Endothelial cell of umbilical vein (primary cell): ENCODE data around the gene OR10G3. TPM values are rescaled to one million over a fixed set of nuclear protein-coding genes. Genes with fewer than 3 reads are reported as not detected.
"Not testable (repeated sequence)": the region's sequence is repeated elsewhere in the genome, so short reads cannot be mapped to it uniquely, and the experiment has no call there.

Experiments
- BruUV-seq: library from RNA; stranded (reverse); fragments of 400-500 nt; replicated peaks from 2 replicates; lab custom pipeline; 2021; lab: Mats Ljungman, UMichigan
- CTCF ChIA-PET: fragments of 300-600, 350-600 bp; sonication (Branson Sonifier 250); formaldehyde crosslinking; loops from one replicate; lab custom pipeline; 2021; ENCODE audit warnings: antibody characterized with exemption, inconsistent platforms; lab: Charles Lee
- POLR2A ChIA-PET: fragments of 300-600, 350-600 bp; sonication (Branson Sonifier 250); formaldehyde crosslinking; loops from one replicate; lab custom pipeline; 2021; ENCODE audit warnings: antibody characterized with exemption, inconsistent platforms; lab: Charles Lee
- DNase-seq: peaks from one replicate; pipeline ENCODE4 v3.0.0-alpha.2; 2011; ENCODE audit warnings: low read depth, low spot score
- FAIRE-seq: peaks from 2 replicates; lab custom pipeline; 2011; peaks lifted over from hg19 to GRCh38; lab: Jason Lieb, UNC
- H2AFZ ChIP-seq: 2 replicates; pipeline ENCODE4 v1.6.0; 2012; ENCODE audit warnings: low read depth, low read length, control low read depth, inconsistent platforms
- H3K27ac ChIP-seq: 2 replicates; pipeline ENCODE4 v1.5.1; 2011; ENCODE audit warnings: low read depth, mild to moderate bottlenecking, control low read depth, low read length, moderate library complexity; ENCODE audit not compliant: insufficient read depth
- H3K27me3 ChIP-seq, 2 experiments: 2 replicates each; pipeline versions ENCODE4 v1.6.0 to v1.6.1; 2011; ENCODE audit warnings: low read length in 2 of 2, mixed read lengths in 1 of 2; ENCODE audit not compliant: control insufficient read depth in 2 of 2, insufficient read depth in 2 of 2
- H3K36me3 ChIP-seq, 2 experiments: 2 replicates in 1 of 2; 3 replicates in 1 of 2; pipeline ENCODE4 v1.5.1; 2011; ENCODE audit warnings: low read length in 2 of 2, mild to moderate bottlenecking in 1 of 2, moderate library complexity in 1 of 2; ENCODE audit not compliant: control insufficient read depth in 2 of 2, insufficient read depth in 2 of 2; ENCODE audit errors: extremely low read depth in 1 of 2
- H3K4me1 ChIP-seq: 3 replicates; pipeline ENCODE4 v1.5.1; 2011; ENCODE audit warnings: mild to moderate bottlenecking, low read length; ENCODE audit not compliant: control insufficient read depth, insufficient read depth; ENCODE audit errors: extremely low read depth
- H3K4me2 ChIP-seq: 2 replicates; pipeline ENCODE4 v1.6.1; 2011; ENCODE audit warnings: low read length, control low read depth, mixed read lengths; ENCODE audit not compliant: insufficient read depth
- H3K4me3 ChIP-seq, 3 experiments: fragments of 200-600 bp in 1 of 3; sonication (generic), shearing (Covaris generic) in 1 of 3; replicated peaks in 1 of 3; 2 replicates each; pipeline ENCODE4 v1.5.1; 2011 to 2016; ENCODE audit warnings: control low read depth in 3 of 3, low read length in 3 of 3, mild to moderate bottlenecking in 2 of 3, inconsistent platforms in 1 of 3, low read depth in 1 of 3, moderate library complexity in 1 of 3; ENCODE audit not compliant: insufficient read depth in 1 of 3
- H3K79me2 ChIP-seq: 2 replicates; pipeline ENCODE4 v1.6.0; 2012; ENCODE audit warnings: low read length, inconsistent platforms; ENCODE audit not compliant: control insufficient read depth, insufficient read depth
- H3K9ac ChIP-seq: replicated peaks from 2 replicates; pipeline ENCODE3; 2011; ENCODE audit warnings: low read length, control low read depth; ENCODE audit not compliant: insufficient read depth; ENCODE audit errors: extremely low read depth
- H3K9me1 ChIP-seq: replicated peaks from 3 replicates; pipeline ENCODE4 v1.6.0; 2011; ENCODE audit warnings: mild to moderate bottlenecking, low read length; ENCODE audit not compliant: control insufficient read depth, insufficient read depth; ENCODE audit errors: extremely low read depth
- H3K9me3 ChIP-seq: replicated peaks from 2 replicates; pipeline ENCODE4 v1.5.1; 2012; ENCODE audit warnings: low read length, inconsistent platforms; ENCODE audit not compliant: control insufficient read depth, insufficient read depth
- H4K20me1 ChIP-seq: replicated peaks from 2 replicates; pipeline ENCODE3; 2011; ENCODE audit warnings: mild to moderate bottlenecking, low read length; ENCODE audit not compliant: control insufficient read depth, insufficient read depth; ENCODE audit errors: extremely low read depth
- EZH2 ChIP-seq: IDR thresholded peaks from 2 replicates; pipeline ENCODE4 v1.6.1; 2012; ENCODE audit warnings: borderline replicate concordance, low read depth, mild to moderate bottlenecking, moderate library complexity, low read length, inconsistent platforms; ENCODE audit not compliant: severe bottlenecking
- GATA2 ChIP-seq: IDR thresholded peaks from 2 replicates; pipeline ENCODE4 v1.7.0; 2011; ENCODE audit warnings: low read depth, mild to moderate bottlenecking, moderate library complexity, mixed read lengths, low read length; ENCODE audit not compliant: insufficient read length, insufficient read depth
- JUN ChIP-seq: IDR thresholded peaks from 2 replicates; pipeline ENCODE4 v1.6.1; 2011; ENCODE audit warnings: borderline replicate concordance, low read depth; ENCODE audit not compliant: insufficient read length, insufficient read depth
- MYC ChIP-seq: IDR thresholded peaks from one replicate; pipeline ENCODE4 v1.6.1; 2011; ENCODE audit warnings: mild to moderate bottlenecking, low read depth, low read length
- POLR2A ChIP-seq: IDR thresholded peaks from 2 replicates; pipeline ENCODE4 v1.6.1; 2012; ENCODE audit warnings: low read depth, mild to moderate bottlenecking, control low read depth, low read length
- POLR2AphosphoS5 ChIP-seq: IDR thresholded peaks from 2 replicates; pipeline ENCODE4 v1.6.1; 2012; ENCODE audit warnings: low read depth, mild to moderate bottlenecking, control low read depth, low read length, moderate library complexity; ENCODE audit not compliant: insufficient read depth
- dilution Hi-C: fragments of 300-500 bp; cut with MboI; formaldehyde crosslinking; loops from one replicate; pipeline ENCODE4 v1.15.0; 2019; ENCODE audit warnings: low sequenced_read_pairs; ENCODE audit not compliant: extremely low pct_ligation_motif_present
- intact Hi-C: fragments of 100-400 bp; cut with micrococcal nuclease; formaldehyde crosslinking; loops from one replicate; pipeline ENCODE4 v1.10.0; 2022
- polyA plus RNA-seq, 4 experiments: library from polyadenylated mRNA; depleted of rRNA in 3 of 4; stranded (reverse) in 3 of 4; unstranded in 1 of 4; fragments of >200 nt; gene quantifications; 2 replicates each; pipeline versions ENCODE4 v1.2.1 to v1.2.3, GENCODE V29; 2011 to 2012; ENCODE audit warnings: missing spikeins in 1 of 4
- total RNA-seq: library from RNA; stranded (reverse); gene quantifications from 2 replicates; pipeline ENCODE4 v1.2.3, GENCODE V29; 2021

OR10G3 gene
- total and polyA plus RNA-seq, 2 donors (not counting 3 experiments of a cell fraction or from before 2014, with no cell fraction given) = not detected

DNA sequence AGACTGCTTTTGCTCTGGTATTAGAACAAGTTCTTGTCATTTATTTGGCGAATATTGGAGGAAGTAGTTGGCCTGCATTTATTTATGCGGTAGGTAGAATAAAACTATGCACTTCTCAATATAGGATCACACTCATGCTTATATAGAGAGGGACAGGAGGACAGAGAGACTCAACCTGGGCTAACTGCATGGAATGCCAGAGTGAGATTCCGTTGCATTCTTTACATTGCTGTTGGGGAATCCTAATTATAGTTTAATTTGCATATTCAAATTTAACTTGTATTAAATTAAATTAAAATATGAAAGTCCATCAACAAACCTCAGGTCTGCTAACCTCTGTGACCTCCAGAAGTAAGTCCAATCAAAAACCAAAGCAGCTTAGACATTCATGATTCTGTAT, 26.6 kb downstream of the OR10G3 start:
- BruUV-seq = no TSS peak
- DNase-seq (no peak), FAIRE-seq (no peak)
- CTCF ChIA-PET = interaction anchor here (3.4 kb wide), 1 partner anchor 55 kb away, joined by 24 read pairs; no protein-coding TSS in a partner anchor
- H3K9me3 ChIP-seq = no peaks in the 10 kb centered on the region
- no peaks in the 10 kb centered on the region for H3K36me3 ChIP-seq
- H3K4me2 ChIP-seq = no peak overlapping the region
- TF ChIP-seq POLR2AphosphoS5 (no peak), MYC (no peak), POLR2A (no peak), JUN (no peak), EZH2 (no peak), GATA2 (no peak)
- POLR2A ChIA-PET = no interaction called here
- peaks cover 5% of the 10 kb centered on the region for H3K4me1 ChIP-seq
- no peak overlapping the region for H3K4me3 ChIP-seq
- no peak overlapping the region for H2AFZ ChIP-seq
- no peak overlapping the region for H3K27ac ChIP-seq
- no peak overlapping the region for H3K9ac ChIP-seq
- intact Hi-C loops = no loop called here
- no peaks in the 10 kb centered on the region for H3K27me3 ChIP-seq
- no peaks in the 10 kb centered on the region for H3K79me2 ChIP-seq
- H4K20me1 ChIP-seq = no peaks in the 10 kb centered on the region
- dilution Hi-C loops = no loop called here
- no peaks in the 10 kb centered on the region for H3K9me1 ChIP-seq

DNA sequence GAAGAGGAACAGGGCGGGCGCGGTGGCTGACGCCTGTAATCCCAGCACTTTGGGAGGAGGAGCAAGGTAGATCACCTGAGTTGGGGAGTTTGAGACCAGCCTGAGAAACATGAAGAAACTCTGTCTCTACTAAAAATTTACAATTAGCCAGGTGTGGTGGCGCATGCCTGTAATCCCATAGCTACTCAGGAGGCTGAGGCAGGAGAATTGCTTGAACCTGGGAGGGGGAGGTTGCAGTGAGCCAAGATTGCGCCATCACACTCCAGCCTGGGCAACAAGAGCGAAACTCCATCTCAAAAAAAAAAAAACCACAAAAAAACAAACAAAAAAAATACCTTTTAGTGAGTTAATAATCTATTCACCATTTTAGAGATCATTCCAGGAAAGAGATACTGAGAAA, 35.3 kb downstream of the OR10G3 start:
- H3K27me3 ChIP-seq, BruUV-seq, H3K4me1 ChIP-seq, H3K9ac ChIP-seq, intact Hi-C loops, H3K27ac ChIP-seq, H3K36me3 ChIP-seq, DNase-seq, H2AFZ ChIP-seq, H3K4me3 ChIP-seq, H3K4me2 ChIP-seq, FAIRE-seq, H3K79me2 ChIP-seq, H3K9me3 ChIP-seq, H3K9me1 ChIP-seq, H4K20me1 ChIP-seq, POLR2A ChIA-PET, dilution Hi-C loops: not testable (repeated sequence)
- CTCF ChIA-PET = interaction anchor here (1.0 kb wide), 1 partner anchor 12 kb away, joined by 5 read pairs; no protein-coding TSS in a partner anchor
